ENCODE data around the gene SUMO2.
"Not testable (repeated sequence)": the region's sequence is repeated elsewhere in the genome, so short reads cannot be mapped to it uniquely, and the experiment has no call there.

Gene SUMO2

GRCh38 chr17:75182569-75183436 lies at the start of gene SUMO2:
TSS of gene SUMO2 (minus strand) at chr17:75182959. CDS start at chr17:75182834, 125 bp downstream.
- DNase-seq, result peak; percentile 85

DNA sequence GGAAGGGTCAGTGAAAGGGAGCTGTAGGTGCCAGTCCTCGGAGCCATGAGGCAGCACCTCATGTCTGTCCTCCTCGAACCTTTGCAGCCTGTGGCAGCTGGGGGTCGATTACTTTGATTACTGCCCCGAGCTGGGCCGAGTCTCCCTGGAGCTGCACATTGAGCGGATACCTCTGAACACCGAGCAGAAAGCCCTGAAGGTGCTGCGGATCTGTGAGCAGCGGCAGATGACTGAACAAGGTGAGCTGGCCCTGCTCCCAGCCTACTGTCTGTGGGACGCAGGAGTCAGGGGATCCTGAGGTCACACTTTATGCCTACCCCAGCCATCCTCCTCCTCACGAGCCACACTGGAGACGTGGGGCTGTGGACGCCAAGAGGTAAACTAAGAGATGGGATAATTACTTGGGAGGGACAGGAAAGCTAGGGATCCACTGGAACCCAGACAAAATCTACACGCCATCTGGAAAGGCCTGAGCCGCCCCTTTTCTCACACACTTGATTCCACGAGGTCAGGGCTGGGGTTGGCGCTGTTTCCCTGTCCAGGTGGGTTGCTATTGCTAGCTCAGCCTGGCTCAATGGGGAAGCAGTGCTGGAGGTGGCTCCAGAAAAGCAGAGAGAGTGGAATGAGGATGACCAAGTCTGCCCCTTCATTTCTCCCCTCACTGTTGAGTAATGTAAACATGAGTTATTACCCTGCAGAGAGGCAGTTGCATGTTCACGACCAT lies 49.1 kb upstream of the SUMO2 start:
- no peak for DNase-seq

- no peak for DNase-seq
These were observed 48.3 kb upstream of the SUMO2 start for GRCh38 chr17:75231071-75231470.

- DNase-seq, result no peak
These were observed 46.1 kb upstream of the SUMO2 start for GRCh38 chr17:75228847-75229246.

DNA sequence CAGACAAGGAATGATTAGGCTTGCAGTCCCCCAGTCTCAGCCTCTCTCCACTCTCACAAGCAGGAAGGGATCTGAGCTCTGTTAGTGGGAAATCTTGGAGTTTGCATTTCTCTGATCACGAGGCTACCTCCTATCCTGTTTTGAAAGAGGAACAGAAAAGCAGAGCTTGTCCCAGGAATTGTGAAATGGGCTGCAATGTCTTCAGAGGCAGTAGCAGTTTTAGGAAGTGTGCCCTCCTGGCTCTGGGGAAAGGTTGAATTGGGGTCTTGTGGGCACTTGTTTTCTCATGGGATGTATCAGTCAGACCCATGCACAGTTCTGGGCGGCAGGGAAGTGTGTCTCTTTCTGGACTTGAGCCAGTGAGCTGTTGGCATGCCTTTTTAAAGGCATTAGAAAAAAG lies 45.5 kb upstream of the SUMO2 start:
- no peak for DNase-seq

- DNase-seq, result no peak
These were observed 45.0 kb upstream of the SUMO2 start for GRCh38 chr17:75227729-75228128.

DNA sequence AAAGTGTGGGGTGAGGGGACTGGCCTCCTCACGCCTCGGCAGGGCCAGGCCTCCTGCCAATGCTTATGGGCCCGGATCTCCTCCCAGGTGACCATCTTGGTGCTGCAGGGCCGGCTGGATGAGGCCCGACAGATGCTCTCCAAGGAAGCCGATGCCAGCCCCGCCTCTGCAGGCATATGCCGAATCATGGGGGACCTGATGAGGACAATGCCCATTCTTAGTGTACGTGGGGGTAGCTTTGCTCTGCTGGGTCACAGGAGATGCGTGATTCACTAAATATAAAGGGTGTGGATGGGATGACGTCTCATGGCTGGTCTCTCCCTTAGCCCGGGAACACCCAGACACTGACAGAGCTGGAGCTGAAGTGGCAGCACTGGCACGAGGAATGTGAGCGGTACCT lies 42.3 kb upstream of the SUMO2 start:
- DNase-seq, result no peak

DNA sequence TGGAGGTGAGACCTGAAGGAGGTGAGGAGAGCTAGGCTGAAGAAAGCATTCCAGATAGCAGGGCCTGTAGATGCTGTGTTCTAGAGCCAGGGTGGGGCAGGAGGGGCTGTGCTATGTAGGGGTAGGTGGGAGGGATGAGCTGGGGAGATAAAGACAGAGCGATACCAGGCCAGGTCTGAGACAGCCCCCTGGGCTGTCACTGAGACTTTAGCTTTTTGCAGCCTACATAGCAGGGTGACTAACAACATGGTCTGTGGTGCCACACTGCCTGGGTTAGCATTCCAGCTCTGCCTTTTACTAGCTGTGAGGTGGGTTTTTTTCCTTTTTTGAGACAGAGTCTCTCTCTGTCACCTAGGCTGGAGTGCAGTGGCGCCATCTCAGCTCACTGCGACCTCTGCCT lies 37.1 kb upstream of the SUMO2 start:
- DNase-seq, result no peak

DNA sequence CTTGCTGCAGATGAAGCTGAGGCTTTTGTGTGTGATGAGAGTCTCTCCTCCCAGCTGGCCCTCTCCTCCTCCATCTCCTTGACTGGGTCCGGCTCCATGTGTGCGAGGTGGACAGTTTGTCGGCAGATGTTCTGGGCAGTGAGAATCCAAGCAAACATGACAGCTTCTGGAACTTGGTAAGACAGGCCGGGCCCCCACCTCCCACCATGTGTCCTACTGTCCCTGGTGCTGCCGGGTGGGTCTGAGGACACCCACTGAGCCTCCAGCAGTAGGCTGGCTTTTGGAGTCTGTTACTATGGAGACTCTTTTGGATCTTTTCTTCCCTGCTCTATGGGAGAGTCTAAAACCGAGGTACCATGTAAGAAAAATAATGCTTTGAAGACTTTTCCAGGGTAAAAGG lies 35.4 kb upstream of the SUMO2 start:
- DNase-seq, result no peak

- DNase-seq, result no peak
These were observed 26.3 kb upstream of the SUMO2 start for GRCh38 chr17:75209061-75209460.

GRCh38 chr17:75208161-75208560 lies 25.4 kb upstream of the SUMO2 start:
- DNase-seq, result no peak

DNA sequence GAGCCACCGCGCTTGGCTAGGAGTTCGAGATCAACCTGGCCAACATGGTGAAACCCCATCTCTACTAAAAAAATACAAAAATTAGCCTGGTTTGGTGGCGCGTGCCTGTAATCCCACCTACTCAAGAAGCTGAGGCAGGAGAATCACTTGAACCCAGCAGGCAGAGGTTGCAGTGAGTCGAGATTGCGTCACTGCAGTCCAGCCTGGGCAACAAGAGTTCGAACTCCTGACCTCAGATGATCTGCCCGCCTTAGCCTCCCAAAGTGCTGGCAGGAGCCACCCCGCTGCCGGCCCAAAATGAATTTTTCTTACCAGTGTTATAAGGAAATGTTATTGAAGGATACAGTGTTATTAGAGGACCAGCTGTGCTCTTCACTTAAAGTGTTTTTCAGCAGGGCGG lies 25.0 kb upstream of the SUMO2 start:
- DNase-seq, result no peak

DNA sequence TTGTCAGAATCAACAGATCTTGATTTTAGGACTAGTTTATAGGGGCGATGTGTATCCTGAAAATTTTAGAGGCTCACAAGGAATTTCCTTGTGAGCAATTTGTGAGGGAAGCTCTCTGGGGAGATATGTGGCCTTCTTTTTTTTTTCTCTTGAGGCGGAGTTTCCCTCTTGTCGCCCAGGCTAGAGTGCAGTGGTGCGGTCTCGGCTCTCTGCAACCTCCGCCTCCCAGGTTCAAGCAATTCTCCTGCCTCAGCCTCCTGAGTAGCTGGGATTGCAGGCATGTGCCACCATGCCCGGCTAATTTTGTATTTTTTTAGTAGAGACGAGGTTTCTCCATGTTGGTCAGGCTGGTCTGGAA lies 24.3 kb upstream of the SUMO2 start:
- DNase-seq, result not testable (repeated sequence)

DNA sequence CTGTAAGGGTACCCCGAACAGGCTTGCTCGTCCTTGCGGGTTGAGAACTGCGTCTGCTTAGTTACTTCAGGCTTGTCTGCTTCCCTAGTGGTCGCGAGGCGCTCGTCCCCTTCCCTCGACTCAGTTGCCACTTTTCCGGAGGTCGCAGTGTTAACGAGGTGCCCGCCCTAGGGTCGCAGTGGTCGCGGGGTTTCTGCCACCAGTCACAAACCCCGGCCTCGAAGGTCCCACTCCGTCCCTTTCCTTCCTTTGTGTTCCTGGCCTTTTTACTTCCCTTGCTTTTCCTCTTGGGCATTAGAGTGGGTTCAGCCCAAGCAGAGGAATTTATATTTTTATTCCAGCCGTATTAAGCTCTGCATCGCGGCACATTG lies 23.0 kb upstream of the SUMO2 start:
- no peak for DNase-seq

DNA sequence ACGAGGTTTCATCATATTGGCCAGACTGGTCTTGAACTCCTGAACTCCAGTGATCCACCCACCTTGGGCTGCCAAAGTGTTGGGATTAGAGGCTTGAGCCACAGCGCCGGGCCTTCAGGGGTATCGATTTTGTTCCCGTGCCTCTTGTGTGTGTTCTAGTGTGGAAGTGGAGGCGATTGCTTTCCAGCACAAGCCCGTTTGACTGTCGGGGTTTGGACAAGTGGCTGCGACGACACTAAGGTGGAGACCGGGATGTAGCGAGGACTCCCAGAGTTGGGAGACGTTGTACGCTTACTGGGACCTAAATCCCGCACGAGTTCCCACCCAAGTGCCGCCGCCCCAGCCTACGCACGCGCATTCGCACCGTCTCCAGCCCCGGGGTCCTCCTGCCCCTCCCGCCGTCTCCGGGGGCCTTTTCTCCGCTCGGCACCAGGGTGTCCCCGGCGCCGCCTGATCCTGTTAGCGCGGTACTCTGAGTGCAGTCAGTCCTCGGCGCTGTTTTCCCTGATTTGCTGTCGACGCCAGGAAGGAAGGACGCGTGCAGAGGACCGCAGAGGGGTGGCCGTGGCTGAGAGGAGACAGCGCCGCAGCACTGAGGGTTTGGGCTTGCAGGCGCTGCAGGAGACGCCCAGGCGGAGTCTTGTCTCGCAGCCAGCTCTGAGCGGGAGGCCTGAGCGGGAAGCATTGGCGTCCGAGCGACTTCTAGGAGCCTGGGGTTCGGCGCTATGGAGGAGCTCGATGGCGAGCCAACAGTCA lies 22.5 kb upstream of the SUMO2 start, which contains the start of gene NUP85:
NUP85 (plus strand) TSS at position 643 of the 756 bp plus-strand sequence; CDS start at position 726, 83 bp downstream.
- DNase-seq, result peak; percentile 87

DNA sequence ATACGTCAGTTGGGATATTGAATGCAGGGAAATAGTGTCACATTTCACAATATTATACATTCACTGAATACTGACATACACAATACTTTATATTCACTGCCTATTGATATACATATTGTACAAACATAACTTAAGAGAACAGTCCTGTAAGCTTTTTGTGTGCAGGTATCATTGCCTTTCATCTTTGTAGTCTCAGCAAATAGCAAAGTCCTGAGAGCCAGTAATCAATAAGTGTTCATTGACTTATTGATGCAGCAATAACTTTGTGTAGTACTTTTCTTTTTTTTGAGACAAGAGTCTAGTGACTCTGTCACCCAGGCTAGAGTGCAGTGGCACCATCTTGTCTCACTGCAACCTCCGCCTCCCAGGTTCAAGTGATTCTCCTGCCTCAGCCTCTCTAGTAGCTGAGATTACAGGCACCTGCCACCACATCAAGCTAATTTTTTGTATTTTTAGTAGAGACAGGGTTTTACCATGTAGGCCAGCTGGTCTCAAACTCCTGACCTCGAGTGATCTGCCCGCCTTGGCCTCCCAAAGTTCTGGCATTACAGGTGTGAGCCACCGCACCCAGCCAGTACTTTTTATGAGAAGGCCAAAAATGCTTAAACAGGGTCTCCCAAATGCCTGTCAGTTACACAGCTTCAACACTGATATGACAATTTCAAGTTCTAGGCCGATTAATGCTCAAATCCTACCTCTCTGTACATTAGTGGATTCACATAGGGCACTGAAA lies 17.3 kb upstream of the SUMO2 start:
- no peak for DNase-seq

- no peak for DNase-seq
These were observed 12.1 kb upstream of the SUMO2 start for GRCh38 chr17:75194879-75195278.

DNA sequence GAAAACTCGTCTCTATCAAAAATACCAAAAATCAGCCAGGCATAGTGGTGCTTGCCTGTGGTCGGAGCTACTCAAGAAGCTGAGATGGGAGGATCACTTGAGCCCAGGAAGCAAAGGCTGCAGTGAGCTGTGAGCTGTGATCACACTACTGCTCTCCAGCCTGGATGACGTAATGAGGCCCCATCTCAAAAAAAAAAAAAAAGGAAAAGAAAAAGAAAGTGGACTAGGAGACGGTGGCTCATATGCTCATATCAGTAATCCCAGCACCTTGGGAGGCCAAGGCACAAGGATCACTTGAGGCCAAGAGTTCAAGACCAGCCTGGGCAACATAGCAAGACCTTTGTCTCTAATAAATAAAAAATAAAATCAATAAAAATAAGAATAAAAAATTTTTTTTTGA lies 8.8 kb upstream of the SUMO2 start:
- no peak for DNase-seq

DNA sequence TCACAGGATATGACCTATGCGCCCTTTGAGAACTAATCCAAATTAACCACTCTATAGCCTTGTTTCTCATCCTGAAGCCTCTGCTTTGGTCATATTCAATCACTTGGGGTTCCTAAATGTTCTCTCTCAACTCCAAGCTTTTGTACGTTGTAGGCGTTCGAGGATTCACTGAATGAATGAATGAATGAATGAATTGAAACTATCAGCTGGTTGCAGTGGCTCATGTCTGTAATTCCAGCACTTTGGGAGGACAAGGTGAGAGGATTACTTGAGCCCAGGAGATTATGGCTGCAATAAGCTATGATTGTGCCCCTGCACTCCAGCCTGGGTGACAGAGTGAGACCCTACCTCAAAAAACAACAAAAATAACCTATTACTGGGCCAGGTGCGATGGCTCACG lies 5.9 kb upstream of the SUMO2 start:
- DNase-seq, result no peak

DNA sequence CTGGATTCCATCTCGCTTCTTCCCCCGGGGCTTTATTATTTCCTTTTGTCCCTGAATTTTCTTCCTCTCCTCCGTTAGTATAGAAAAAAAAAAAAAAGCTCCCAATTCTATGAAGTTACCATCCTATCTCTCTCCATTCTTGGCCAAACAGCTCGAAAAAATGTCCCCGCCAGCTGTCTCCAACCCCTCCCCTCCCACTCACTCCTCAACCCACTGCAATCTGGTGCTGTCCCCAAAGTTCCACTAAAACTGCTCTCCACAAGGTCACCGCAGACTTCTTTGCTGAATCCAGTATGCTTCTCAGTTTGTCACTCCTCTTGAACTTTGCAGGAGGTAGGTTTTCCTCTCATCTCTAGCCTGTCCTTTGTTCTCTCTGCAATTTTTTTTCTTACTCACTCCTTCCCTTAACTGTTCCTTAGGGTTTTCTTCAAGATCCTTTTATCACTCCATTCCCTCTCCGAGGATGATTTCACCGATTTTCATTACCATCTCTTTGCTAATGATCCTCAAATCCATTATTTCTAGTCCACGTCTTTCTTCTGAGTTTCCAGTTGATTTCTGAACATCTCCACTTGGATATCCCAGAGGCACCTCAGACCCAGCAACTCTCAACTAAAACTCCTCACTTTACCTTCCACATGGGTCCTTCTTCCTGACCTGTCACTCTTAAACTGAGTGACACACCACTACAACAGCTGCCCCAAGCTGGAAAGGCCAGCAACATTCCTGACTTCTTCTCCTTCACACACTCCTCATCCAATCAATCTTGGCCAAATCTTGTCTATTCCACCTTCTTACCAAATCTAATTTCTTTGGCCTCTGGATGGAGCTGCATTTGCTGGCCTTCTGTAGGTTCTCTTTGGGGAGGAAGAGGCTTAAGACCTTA lies 1.5 kb upstream of the SUMO2 start:
- DNase-seq, result no peak

- no peak for DNase-seq
These were observed 515 bp downstream of the SUMO2 start for GRCh38 chr17:75182319-75182568.

Data from NCI-H1105 treated with DMSO at 0.1 percent for 48 hours (cell line).